ENCODE data around the gene LSM3.

The LSM3 gene

GRCh38 chr3:14201940-14202684 lies 23.5 kb downstream of the LSM3 start:
- no peak for DNase-seq

GRCh38 chr3:14202874-14203520 lies 24.4 kb downstream of the LSM3 start:
- no peak for DNase-seq

GRCh38 chr3:14203521-14204079 lies 25.0 kb downstream of the LSM3 start:
- peak; percentile 49 for DNase-seq

GRCh38 chr3:14204515-14205284 lies 26.1 kb downstream of the LSM3 start:
- DNase-seq: no peak

- DNase-seq: no peak
Measured at GRCh38 chr3:14206548-14207177, 28.0 kb downstream of the LSM3 start.

GRCh38 chr3:14208168-14208567 lies 29.6 kb downstream of the LSM3 start:
- no peak for DNase-seq

- no peak for DNase-seq
Measured at GRCh38 chr3:14208977-14209394, 30.4 kb downstream of the LSM3 start.

GRCh38 chr3:14209581-14210289 lies 31.1 kb downstream of the LSM3 start:
- no peak for DNase-seq

- DNase-seq: no peak
Measured at GRCh38 chr3:14210290-14210688, 31.7 kb downstream of the LSM3 start.

GRCh38 chr3:14210843-14211594 lies 32.4 kb downstream of the LSM3 start:
- DNase-seq: no peak

GRCh38 chr3:14211621-14212020 lies 33.0 kb downstream of the LSM3 start:
- no peak for DNase-seq

GRCh38 chr3:14212032-14212431 lies 33.4 kb downstream of the LSM3 start:
- no peak for DNase-seq

- no peak for DNase-seq
Measured at GRCh38 chr3:14213066-14213774, 34.6 kb downstream of the LSM3 start.

GRCh38 chr3:14214764-14215163 lies 36.1 kb downstream of the LSM3 start:
- no peak for DNase-seq

GRCh38 chr3:14216257-14217048 lies 37.8 kb downstream of the LSM3 start:
- peak; percentile 33 for DNase-seq

- DNase-seq: no peak
Measured at GRCh38 chr3:14218355-14218754, 39.7 kb downstream of the LSM3 start.

- DNase-seq: no peak
Measured at GRCh38 chr3:14220933-14221332, 42.3 kb downstream of the LSM3 start.

- DNase-seq: no peak
Measured at GRCh38 chr3:14221902-14222301, 43.3 kb downstream of the LSM3 start.

GRCh38 chr3:14222457-14222856 lies 43.8 kb downstream of the LSM3 start:
- no peak for DNase-seq

Measured in CD4-positive, alpha-beta T cell treated with Interleukin-21 for 1 hour (primary cell).